Neural progenitor cell (in vitro differentiated cells): ENCODE measurements around the gene CCL20. TPM values are rescaled to one million over a fixed set of nuclear protein-coding genes. Genes with fewer than 3 reads are reported as not detected.

Experiments
- DNase-seq: peaks from one replicate; pipeline ENCODE4 v3.0.0-alpha.2; 2016; ENCODE audit warnings: low spot score
- H2AFZ ChIP-seq: fragments of 200-600 bp; sonication (generic); replicated peaks from 2 replicates; pipeline ENCODE4 v1.6.1; 2016; ENCODE audit warnings: antibody characterized with exemption
- H3F3A ChIP-seq: fragments of 200-600 bp; sonication (generic); 2 replicates; pipeline ENCODE4 v1.6.1; 2016; ENCODE audit warnings: antibody characterized with exemption, low read depth
- H3K27ac ChIP-seq: fragments of 200-600 bp; sonication (generic); 2 replicates; pipeline ENCODE4 v1.5.1; 2016; ENCODE audit warnings: mild to moderate bottlenecking
- H3K27me3 ChIP-seq: fragments of 200-600 bp; sonication (generic); 2 replicates; pipeline ENCODE4 v1.6.1; 2016; ENCODE audit warnings: mild to moderate bottlenecking, moderate library complexity
- H3K36me3 ChIP-seq: fragments of 200-600 bp; sonication (generic); 2 replicates; pipeline ENCODE4 v1.5.1; 2016
- H3K4me1 ChIP-seq: fragments of 200-600 bp; sonication (generic); 2 replicates; pipeline ENCODE4 v1.6.1; 2016; ENCODE audit warnings: mixed run types
- H3K4me2 ChIP-seq: fragments of 200-600 bp; sonication (generic); 2 replicates; pipeline ENCODE4 v1.6.1; 2016
- H3K4me3 ChIP-seq: fragments of 200-600 bp; sonication (generic); 2 replicates; pipeline ENCODE4 v1.5.1; 2016
- H3K79me2 ChIP-seq: fragments of 200-600 bp; sonication (generic); 2 replicates; pipeline ENCODE4 v1.6.1; 2016; ENCODE audit warnings: low read depth
- H3K9ac ChIP-seq: fragments of 200-600 bp; sonication (generic); 2 replicates; pipeline ENCODE4 v1.6.1; 2016
- H3K9me3 ChIP-seq: fragments of 200-600 bp; sonication (generic); 2 replicates; pipeline ENCODE4 v1.5.1; 2016; ENCODE audit warnings: low read depth
- H4K20me1 ChIP-seq: fragments of 200-600 bp; sonication (generic); 2 replicates; pipeline ENCODE4 v1.6.1; 2016; ENCODE audit warnings: low read depth
- H3K27ac Mint-ChIP-seq: 3 replicates; pipeline ENCODE4 v1.8.0; 2021; ENCODE audit warnings: mixed read lengths
- H3K27me3 Mint-ChIP-seq: 2 replicates; pipeline ENCODE4 v1.8.0; 2022; ENCODE audit warnings: low read depth, mild to moderate bottlenecking, inconsistent platforms, moderate library complexity, mixed read lengths; ENCODE audit not compliant: insufficient read depth
- H3K36me3 Mint-ChIP-seq: 3 replicates; pipeline ENCODE4 v1.8.0; 2021; ENCODE audit warnings: mixed read lengths
- H3K4me1 Mint-ChIP-seq: 3 replicates; pipeline ENCODE4 v1.8.0; 2021; ENCODE audit warnings: mixed read lengths
- H3K4me3 Mint-ChIP-seq: 3 replicates; pipeline ENCODE4 v1.8.0; 2021; ENCODE audit warnings: mild to moderate bottlenecking, moderate library complexity, mixed read lengths
- H3K9me3 Mint-ChIP-seq: 3 replicates; pipeline ENCODE4 v1.8.0; 2020; ENCODE audit warnings: mixed read lengths
- CTCF ChIP-seq: fragments of 200-600 bp; sonication (generic); IDR thresholded peaks from 2 replicates; pipeline ENCODE4 v1.5.1; 2017; ENCODE audit warnings: antibody characterized with exemption, mild to moderate bottlenecking
- EZH2 ChIP-seq: fragments of 200-600 bp; sonication (generic); IDR thresholded peaks from 2 replicates; pipeline ENCODE4 v1.6.1; 2017; ENCODE audit warnings: antibody characterized with exemption, mild to moderate bottlenecking, moderate library complexity
- EZH2phosphoT487 ChIP-seq: fragments of 200-600 bp; sonication (generic); IDR thresholded peaks from 2 replicates; pipeline ENCODE4 v1.6.1; 2017; ENCODE audit warnings: antibody characterized with exemption
- total RNA-seq: library from RNA; depleted of rRNA; stranded (reverse); fragments of >200 nt; gene quantifications from 2 replicates; pipeline ENCODE4 v1.2.3, GENCODE V29; 2015; ENCODE audit warnings: low replicate concordance

CCL20 gene
- total RNA-seq, 1 donor from 2014 or later, result not detected

GRCh38 chr2:227788561-227789018 is 25.1 kb upstream of the CCL20 start:
- Mint-ChIP-seq H3K9me3 (no peaks in the 10 kb centered on the region), H3K27ac (no peak overlapping the region), H3K4me3 (no peak overlapping the region), H3K4me1 (peaks cover 3% of the 10 kb centered on the region), H3K36me3 (no peaks in the 10 kb centered on the region), H3K27me3 (peaks cover 4% of the 10 kb centered on the region)
- Histone ChIP-seq H3K36me3 (no peaks in the 10 kb centered on the region), H4K20me1 (no peaks in the 10 kb centered on the region), H2AFZ (no peak overlapping the region), H3K4me3 (no peak overlapping the region), H3K9ac (no peak overlapping the region), H3F3A (peaks cover 8% of the 10 kb centered on the region), H3K4me2 (no peak overlapping the region), H3K4me1 (peaks cover 10% of the 10 kb centered on the region), H3K27me3 (no peaks in the 10 kb centered on the region), H3K79me2 (no peaks in the 10 kb centered on the region), H3K27ac (no peak overlapping the region), H3K9me3 (no peaks in the 10 kb centered on the region)
- TF ChIP-seq CTCF (no peak), EZH2 (no peak), EZH2phosphoT487 (no peak)
- DNase-seq, result no peak

- no peaks in the 10 kb centered on the region for H3K36me3 ChIP-seq
- no peak overlapping the region for H3K4me3 ChIP-seq
- H2AFZ ChIP-seq, result no peak overlapping the region
These were observed 23.8 kb upstream of the CCL20 start for GRCh38 chr2:227789803-227790202.

DNA sequence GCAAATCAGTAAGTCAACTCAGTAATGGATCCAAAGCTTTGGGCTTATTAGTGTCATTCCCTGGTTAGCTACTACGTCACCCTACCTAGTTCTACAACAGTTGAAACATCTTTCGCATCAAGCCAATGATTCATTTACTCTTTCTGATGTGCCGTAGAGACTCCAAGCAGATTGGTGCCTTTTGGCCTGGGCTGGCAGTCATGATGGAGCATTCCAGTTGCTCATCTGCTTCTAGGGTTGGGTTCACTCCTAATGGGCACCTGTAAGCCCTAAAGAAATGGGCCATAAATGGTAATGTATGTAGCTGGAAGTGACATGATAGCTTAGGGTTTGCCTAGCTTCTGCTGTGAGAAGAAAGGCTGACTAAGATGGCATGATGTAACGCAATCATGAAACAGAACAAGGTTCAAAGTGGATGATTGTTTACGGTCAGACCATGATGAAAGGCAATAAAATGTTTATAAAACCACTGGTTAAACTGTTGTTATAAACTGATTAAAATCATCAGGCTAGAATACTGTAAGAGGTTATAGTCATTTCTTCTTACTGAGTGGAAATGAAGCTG is 20.4 kb upstream of the CCL20 start:
- Mint-ChIP-seq H3K27me3 (peaks cover 2% of the 10 kb centered on the region), H3K4me3 (no peak overlapping the region), H3K36me3 (no peaks in the 10 kb centered on the region), H3K27ac (no peak overlapping the region), H3K9me3 (no peaks in the 10 kb centered on the region), H3K4me1 (no peaks in the 10 kb centered on the region)
- no peak overlapping the region for H3K4me3 ChIP-seq
- no peaks in the 10 kb centered on the region for H3K36me3 ChIP-seq
- no peak overlapping the region for H3K4me2 ChIP-seq
- no peak overlapping the region for H3K9ac ChIP-seq
- H2AFZ ChIP-seq, result no peak overlapping the region
- H3F3A ChIP-seq, result no peaks in the 10 kb centered on the region
- no peaks in the 10 kb centered on the region for H3K79me2 ChIP-seq
- H3K4me1 ChIP-seq, result no peaks in the 10 kb centered on the region
- H3K27me3 ChIP-seq, result no peaks in the 10 kb centered on the region
- H3K9me3 ChIP-seq, result no peaks in the 10 kb centered on the region
- H4K20me1 ChIP-seq, result no peaks in the 10 kb centered on the region
- TF ChIP-seq CTCF, result no peak
- no peak for TF ChIP-seq EZH2
- TF ChIP-seq EZH2phosphoT487, result no peak
- no peak overlapping the region for H3K27ac ChIP-seq
- DNase-seq, result no peak

More at GRCh38 chr2:227789803-227790202, 23.8 kb upstream of the CCL20 start:
- Histone ChIP-seq H3K9me3 (no peaks in the 10 kb centered on the region), H3K9ac (no peak overlapping the region), H3F3A (peaks cover 8% of the 10 kb centered on the region), H3K4me1 (peaks cover 10% of the 10 kb centered on the region), H4K20me1 (no peaks in the 10 kb centered on the region), H3K79me2 (no peaks in the 10 kb centered on the region), H3K27me3 (no peaks in the 10 kb centered on the region), H3K27ac (no peak overlapping the region), H3K4me2 (no peak overlapping the region)
- TF ChIP-seq EZH2phosphoT487, result no peak
- TF ChIP-seq EZH2, result no peak
- TF ChIP-seq CTCF, result no peak
- no peaks in the 10 kb centered on the region for H3K9me3 Mint-ChIP-seq
- H3K27ac Mint-ChIP-seq, result no peak overlapping the region
- no peak for DNase-seq
- H3K27me3 Mint-ChIP-seq, result peaks cover 2% of the 10 kb centered on the region
- H3K4me3 Mint-ChIP-seq, result no peak overlapping the region
- H3K4me1 Mint-ChIP-seq, result peaks cover 3% of the 10 kb centered on the region
- no peaks in the 10 kb centered on the region for H3K36me3 Mint-ChIP-seq
